GM21528 (cell line): ENCODE data around the gene CMSS1.

ENCODE experiments used
- ATAC-seq: cut with Tn5 transposase; IDR thresholded peaks from one replicate; pipeline ENCODE4 v1.9.1; 2021; ENCODE audit warnings: mild to moderate bottlenecking, moderate library complexity; ENCODE audit not compliant: unreplicated experiment, low FRiP score

Gene CMSS1

GRCh38 chr3:100073049-100073713 is 255.5 kb downstream of the CMSS1 start:
- ATAC-seq: no peak

- peak; percentile 44 for ATAC-seq
These were observed 256.1 kb downstream of the CMSS1 start for GRCh38 chr3:100073714-100074307.

GRCh38 chr3:100075196-100075595 is 257.5 kb downstream of the CMSS1 start:
- ATAC-seq: no peak

- ATAC-seq: no peak
These were observed 258.4 kb downstream of the CMSS1 start for GRCh38 chr3:100075851-100076730.

- no peak for ATAC-seq
These were observed 259.3 kb downstream of the CMSS1 start for GRCh38 chr3:100076731-100077529.

- ATAC-seq: no peak
These were observed 261.7 kb downstream of the CMSS1 start for GRCh38 chr3:100079328-100079727.

- ATAC-seq: no peak
These were observed 262.9 kb downstream of the CMSS1 start for GRCh38 chr3:100080573-100080972.

GRCh38 chr3:100081311-100081710 is 263.6 kb downstream of the CMSS1 start:
- ATAC-seq: no peak

GRCh38 chr3:100081986-100082692 is 264.5 kb downstream of the CMSS1 start:
- no peak for ATAC-seq

GRCh38 chr3:100082714-100083113 is 265.1 kb downstream of the CMSS1 start:
- ATAC-seq: no peak

GRCh38 chr3:100083209-100083608 is 265.5 kb downstream of the CMSS1 start:
- ATAC-seq: no peak

GRCh38 chr3:100084100-100084806 is 266.6 kb downstream of the CMSS1 start:
- ATAC-seq: no peak

- no peak for ATAC-seq
These were observed 268.7 kb downstream of the CMSS1 start for GRCh38 chr3:100086401-100086800.

GRCh38 chr3:100087198-100087597 is 269.5 kb downstream of the CMSS1 start:
- peak; percentile 94 for ATAC-seq

- ATAC-seq: no peak
These were observed 271.2 kb downstream of the CMSS1 start for GRCh38 chr3:100088735-100089368.

GRCh38 chr3:100089812-100090668 is 272.4 kb downstream of the CMSS1 start:
- no peak for ATAC-seq

- no peak for ATAC-seq
These were observed 273.0 kb downstream of the CMSS1 start for GRCh38 chr3:100090669-100091005.

- ATAC-seq: no peak
These were observed 276.2 kb downstream of the CMSS1 start for GRCh38 chr3:100093831-100094230.
